SU-DHL-6 (cell line): ENCODE measurements around the gene RIMS4.

Experiments
- CTCF ChIP-seq: fragments of 200-600 bp; sonication (generic); IDR thresholded peaks from one replicate; pipeline ENCODE4 v1.5.1; 2017; ENCODE audit warnings: antibody characterized with exemption, mild to moderate bottlenecking, low read length, moderate library complexity; ENCODE audit not compliant: insufficient read depth, poor library complexity, severe bottlenecking
- EZH2phosphoT487 ChIP-seq: fragments of 200-600 bp; sonication (generic), shearing (Covaris generic); conservative IDR thresholded peaks from 2 replicates; pipeline ENCODE4 v1.6.1; 2018; ENCODE audit warnings: mild to moderate bottlenecking, antibody characterized with exemption, low read length, moderate library complexity, mixed read lengths

- TF ChIP-seq CTCF (no peak), EZH2phosphoT487 (no peak)
These were observed 2.7 kb downstream of the RIMS4 start for GRCh38 chr20:44807684-44808056.
